ENCODE data around the gene SLC35B1.
"Not testable (repeated sequence)": the region's sequence is repeated elsewhere in the genome, so short reads cannot be mapped to it uniquely, and the experiment has no call there.

The SLC35B1 gene

GRCh38 chr17:49734515-49735490 is 27.0 kb upstream of the SLC35B1 start:
- DNase-seq, result no peak

- DNase-seq, result no peak
Observed at GRCh38 chr17:49731435-49731831, 23.7 kb upstream of the SLC35B1 start.

GRCh38 chr17:49730785-49731434 is 23.1 kb upstream of the SLC35B1 start:
- no peak for DNase-seq

GRCh38 chr17:49730078-49730784 is 22.5 kb upstream of the SLC35B1 start:
- DNase-seq, result no peak

GRCh38 chr17:49729069-49729468 is 21.3 kb upstream of the SLC35B1 start:
- no peak for DNase-seq

- DNase-seq, result no peak
Observed at GRCh38 chr17:49728425-49728824, 20.7 kb upstream of the SLC35B1 start.

- DNase-seq, result no peak
Observed at GRCh38 chr17:49727380-49727779, 19.6 kb upstream of the SLC35B1 start.

- no peak for DNase-seq
Observed at GRCh38 chr17:49725452-49726130, 17.8 kb upstream of the SLC35B1 start.

GRCh38 chr17:49724552-49724951 is 16.8 kb upstream of the SLC35B1 start:
- DNase-seq, result not testable (repeated sequence)

- no peak for DNase-seq
Observed at GRCh38 chr17:49723423-49723822, 15.7 kb upstream of the SLC35B1 start.

- no peak for DNase-seq
Observed at GRCh38 chr17:49722066-49722465, 14.3 kb upstream of the SLC35B1 start.

GRCh38 chr17:49717371-49717861 is 9.7 kb upstream of the SLC35B1 start:
- no peak for DNase-seq

GRCh38 chr17:49716668-49717364 is 9.1 kb upstream of the SLC35B1 start:
- no peak for DNase-seq

- no peak for DNase-seq
Observed at GRCh38 chr17:49715717-49716279, 8.0 kb upstream of the SLC35B1 start.

GRCh38 chr17:49715216-49715615 is 7.5 kb upstream of the SLC35B1 start:
- no peak for DNase-seq

GRCh38 chr17:49708515-49709183 is 885 bp upstream of the SLC35B1 start:
- DNase-seq, result no peak

- DNase-seq, result no peak
Observed at GRCh38 chr17:49707246-49707607, 537 bp downstream of the SLC35B1 start.

- DNase-seq, result no peak
Observed at GRCh38 chr17:49705254-49705653, 2.5 kb downstream of the SLC35B1 start.

GRCh38 chr17:49703557-49704277 is 4.0 kb downstream of the SLC35B1 start:
- DNase-seq, result peak; percentile 16 to 50

GRCh38 chr17:49700960-49701359 is 6.8 kb downstream of the SLC35B1 start:
- no peak for DNase-seq
